Measurements from ENCODE around the gene IZUMO1. TPM values are rescaled to one million over a fixed set of nuclear protein-coding genes. Genes with fewer than 3 reads are reported as not detected.
A peak's percentile ranks its signal among the peaks of the same experiment; 100 is the strongest.

Gene IZUMO1
- total and polyA plus RNA-seq, 9 of the 15 experiments (the other 6 are each of a cell fraction or from before 2014, with no cell fraction given): 0.14 to 2.1 (median 0.73) TPM

DNA sequence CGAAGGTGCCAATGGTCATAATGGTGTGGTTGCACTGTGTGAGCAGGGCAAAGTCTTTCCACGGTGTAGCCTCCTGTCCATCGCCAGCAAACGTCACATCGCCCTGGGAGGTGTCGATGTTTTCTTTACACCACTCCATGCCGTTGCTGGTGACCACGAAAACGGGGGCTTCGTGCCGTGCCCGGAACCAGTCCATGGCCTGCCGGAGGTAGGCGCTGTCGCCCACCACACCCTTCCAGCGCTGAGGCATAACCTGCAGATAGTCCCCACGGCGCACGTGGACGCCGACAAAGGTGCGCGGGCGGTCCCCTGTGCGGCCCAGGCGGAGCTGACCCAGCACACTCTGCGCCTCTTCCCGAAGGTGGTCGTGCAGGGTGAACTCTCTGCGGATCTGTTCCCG lies 3.6 kb upstream of the IZUMO1 start (continued):
- no peak for TF ChIP-seq FOXJ2 (tag; IDR thresholded peaks at IDR 0.05)
- TF ChIP-seq, protein P1, sequence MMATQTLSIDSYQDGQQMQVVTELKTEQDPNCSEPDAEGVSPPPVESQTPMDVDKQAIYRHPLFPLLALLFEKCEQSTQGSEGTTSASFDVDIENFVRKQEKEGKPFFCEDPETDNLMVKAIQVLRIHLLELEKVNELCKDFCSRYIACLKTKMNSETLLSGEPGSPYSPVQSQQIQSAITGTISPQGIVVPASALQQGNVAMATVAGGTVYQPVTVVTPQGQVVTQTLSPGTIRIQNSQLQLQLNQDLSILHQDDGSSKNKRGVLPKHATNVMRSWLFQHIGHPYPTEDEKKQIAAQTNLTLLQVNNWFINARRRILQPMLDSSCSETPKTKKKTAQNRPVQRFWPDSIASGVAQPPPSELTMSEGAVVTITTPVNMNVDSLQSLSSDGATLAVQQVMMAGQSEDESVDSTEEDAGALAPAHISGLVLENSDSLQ (IDR thresholded peaks at IDR 0.05): no peak
- TF ChIP-seq, protein P2, sequence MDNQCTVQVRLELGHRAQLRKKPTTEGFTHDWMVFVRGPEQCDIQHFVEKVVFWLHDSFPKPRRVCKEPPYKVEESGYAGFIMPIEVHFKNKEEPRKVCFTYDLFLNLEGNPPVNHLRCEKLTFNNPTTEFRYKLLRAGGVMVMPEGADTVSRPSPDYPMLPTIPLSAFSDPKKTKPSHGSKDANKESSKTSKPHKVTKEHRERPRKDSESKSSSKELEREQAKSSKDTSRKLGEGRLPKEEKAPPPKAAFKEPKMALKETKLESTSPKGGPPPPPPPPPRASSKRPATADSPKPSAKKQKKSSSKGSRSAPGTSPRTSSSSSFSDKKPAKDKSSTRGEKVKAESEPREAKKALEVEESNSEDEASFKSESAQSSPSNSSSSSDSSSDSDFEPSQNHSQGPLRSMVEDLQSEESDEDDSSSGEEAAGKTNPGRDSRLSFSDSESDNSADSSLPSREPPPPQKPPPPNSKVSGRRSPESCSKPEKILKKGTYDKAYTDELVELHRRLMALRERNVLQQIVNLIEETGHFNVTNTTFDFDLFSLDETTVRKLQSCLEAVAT (IDR thresholded peaks at IDR 0.05): 0 out of 4 replicates have a peak, but pooled peaks of 1 of the 2 experiments have one; percentile 50
- TF ChIP-seq, protein P3, sequence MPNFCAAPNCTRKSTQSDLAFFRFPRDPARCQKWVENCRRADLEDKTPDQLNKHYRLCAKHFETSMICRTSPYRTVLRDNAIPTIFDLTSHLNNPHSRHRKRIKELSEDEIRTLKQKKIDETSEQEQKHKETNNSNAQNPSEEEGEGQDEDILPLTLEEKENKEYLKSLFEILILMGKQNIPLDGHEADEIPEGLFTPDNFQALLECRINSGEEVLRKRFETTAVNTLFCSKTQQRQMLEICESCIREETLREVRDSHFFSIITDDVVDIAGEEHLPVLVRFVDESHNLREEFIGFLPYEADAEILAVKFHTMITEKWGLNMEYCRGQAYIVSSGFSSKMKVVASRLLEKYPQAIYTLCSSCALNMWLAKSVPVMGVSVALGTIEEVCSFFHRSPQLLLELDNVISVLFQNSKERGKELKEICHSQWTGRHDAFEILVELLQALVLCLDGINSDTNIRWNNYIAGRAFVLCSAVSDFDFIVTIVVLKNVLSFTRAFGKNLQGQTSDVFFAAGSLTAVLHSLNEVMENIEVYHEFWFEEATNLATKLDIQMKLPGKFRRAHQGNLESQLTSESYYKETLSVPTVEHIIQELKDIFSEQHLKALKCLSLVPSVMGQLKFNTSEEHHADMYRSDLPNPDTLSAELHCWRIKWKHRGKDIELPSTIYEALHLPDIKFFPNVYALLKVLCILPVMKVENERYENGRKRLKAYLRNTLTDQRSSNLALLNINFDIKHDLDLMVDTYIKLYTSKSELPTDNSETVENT (CRISPR knock-in tag; IDR thresholded peaks at IDR 0.05): no peak

DNA sequence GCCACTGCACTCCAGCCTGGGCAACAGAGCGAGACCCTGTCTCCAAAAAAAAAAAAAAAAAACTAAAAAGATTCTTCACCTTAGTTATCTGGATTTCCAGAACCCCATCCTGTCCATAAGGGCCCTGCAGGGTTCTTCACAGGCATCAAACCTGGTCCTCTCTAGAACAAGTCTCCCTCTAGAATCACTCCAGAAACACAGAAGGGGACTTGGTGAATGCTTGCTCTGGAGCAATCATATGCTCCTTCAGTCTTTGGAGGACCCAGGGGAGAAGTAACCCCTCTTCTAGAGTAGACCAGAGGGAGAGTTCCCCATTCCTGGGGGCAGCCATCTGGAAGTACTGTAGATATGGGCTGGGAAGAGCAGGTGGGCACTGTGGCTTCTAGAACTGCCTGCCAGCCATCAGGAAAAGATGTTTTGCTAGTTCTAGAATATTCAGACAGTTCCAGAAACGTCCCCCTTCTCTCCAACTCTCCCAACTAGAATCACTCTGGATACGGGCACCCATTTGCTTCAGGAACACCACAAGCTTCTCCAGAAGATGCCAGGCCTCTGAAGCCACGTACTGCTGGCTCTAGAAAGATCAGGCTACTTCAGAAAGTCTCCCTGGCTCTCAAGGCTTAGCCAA lies 3.0 kb upstream of the IZUMO1 start:
- no TSS peak for BruUV-seq (replicated peaks)
- FAIRE-seq (no peak), DNase-seq (ENCODE audit: extremely low read depth in 1 of 4, low spot score in 3 of 4) (no peak), ATAC-seq (no peak)
- no peak overlapping the region for H3K27ac ChIP-seq (ENCODE audit: extremely low read depth, low read depth, low read length)
- ChIA-PET POLR2A (no interaction called here), CTCF (ENCODE audit: low intra/inter-chr PET ratio) (no interaction called here)
- no peak overlapping the region for H3K4me2 ChIP-seq (ENCODE audit: insufficient read depth, low read length)
- H3K27me3 ChIP-seq (ENCODE audit: control insufficient read depth in 2 of 2, insufficient read depth in 2 of 2, low read length in 2 of 2): no peaks in the 10 kb centered on the region
- no peaks in the 10 kb centered on the region for H3K9me3 ChIP-seq (replicated peaks; ENCODE audit: control insufficient read depth, insufficient read depth, low read depth, low read length)
- H4K20me1 ChIP-seq (replicated peaks; ENCODE audit: control insufficient read depth, insufficient read depth, low read length): no peaks in the 10 kb centered on the region
- intact Hi-C loops (cut with micrococcal nuclease) (no loop called here), in situ Hi-C loops (cut with MboI) (no loop called here)
- peaks cover 22% of the 10 kb centered on the region; the same call in 1 of the 3 replicates for H3K36me3 ChIP-seq (ENCODE audit: control insufficient read depth, insufficient read depth, low read length)
- peak in 1 of 2 experiments; percentile 100; a peak in 2 of 4 replicates for TF ChIP-seq ARNT (IDR thresholded peaks at IDR 0.05)
- TF ChIP-seq, protein P4, sequence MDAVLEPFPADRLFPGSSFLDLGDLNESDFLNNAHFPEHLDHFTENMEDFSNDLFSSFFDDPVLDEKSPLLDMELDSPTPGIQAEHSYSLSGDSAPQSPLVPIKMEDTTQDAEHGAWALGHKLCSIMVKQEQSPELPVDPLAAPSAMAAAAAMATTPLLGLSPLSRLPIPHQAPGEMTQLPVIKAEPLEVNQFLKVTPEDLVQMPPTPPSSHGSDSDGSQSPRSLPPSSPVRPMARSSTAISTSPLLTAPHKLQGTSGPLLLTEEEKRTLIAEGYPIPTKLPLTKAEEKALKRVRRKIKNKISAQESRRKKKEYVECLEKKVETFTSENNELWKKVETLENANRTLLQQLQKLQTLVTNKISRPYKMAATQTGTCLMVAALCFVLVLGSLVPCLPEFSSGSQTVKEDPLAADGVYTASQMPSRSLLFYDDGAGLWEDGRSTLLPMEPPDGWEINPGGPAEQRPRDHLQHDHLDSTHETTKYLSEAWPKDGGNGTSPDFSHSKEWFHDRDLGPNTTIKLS (IDR thresholded peaks at IDR 0.05; ENCODE audit: borderline replicate concordance, low read depth): peak; percentile 54; the same call in 1 of the 2 replicates
- TF ChIP-seq, protein P5, sequence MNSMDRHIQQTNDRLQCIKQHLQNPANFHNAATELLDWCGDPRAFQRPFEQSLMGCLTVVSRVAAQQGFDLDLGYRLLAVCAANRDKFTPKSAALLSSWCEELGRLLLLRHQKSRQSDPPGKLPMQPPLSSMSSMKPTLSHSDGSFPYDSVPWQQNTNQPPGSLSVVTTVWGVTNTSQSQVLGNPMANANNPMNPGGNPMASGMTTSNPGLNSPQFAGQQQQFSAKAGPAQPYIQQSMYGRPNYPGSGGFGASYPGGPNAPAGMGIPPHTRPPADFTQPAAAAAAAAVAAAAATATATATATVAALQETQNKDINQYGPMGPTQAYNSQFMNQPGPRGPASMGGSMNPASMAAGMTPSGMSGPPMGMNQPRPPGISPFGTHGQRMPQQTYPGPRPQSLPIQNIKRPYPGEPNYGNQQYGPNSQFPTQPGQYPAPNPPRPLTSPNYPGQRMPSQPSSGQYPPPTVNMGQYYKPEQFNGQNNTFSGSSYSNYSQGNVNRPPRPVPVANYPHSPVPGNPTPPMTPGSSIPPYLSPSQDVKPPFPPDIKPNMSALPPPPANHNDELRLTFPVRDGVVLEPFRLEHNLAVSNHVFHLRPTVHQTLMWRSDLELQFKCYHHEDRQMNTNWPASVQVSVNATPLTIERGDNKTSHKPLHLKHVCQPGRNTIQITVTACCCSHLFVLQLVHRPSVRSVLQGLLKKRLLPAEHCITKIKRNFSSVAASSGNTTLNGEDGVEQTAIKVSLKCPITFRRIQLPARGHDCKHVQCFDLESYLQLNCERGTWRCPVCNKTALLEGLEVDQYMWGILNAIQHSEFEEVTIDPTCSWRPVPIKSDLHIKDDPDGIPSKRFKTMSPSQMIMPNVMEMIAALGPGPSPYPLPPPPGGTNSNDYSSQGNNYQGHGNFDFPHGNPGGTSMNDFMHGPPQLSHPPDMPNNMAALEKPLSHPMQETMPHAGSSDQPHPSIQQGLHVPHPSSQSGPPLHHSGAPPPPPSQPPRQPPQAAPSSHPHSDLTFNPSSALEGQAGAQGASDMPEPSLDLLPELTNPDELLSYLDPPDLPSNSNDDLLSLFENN (IDR thresholded peaks at IDR 0.05; ENCODE audit: low read depth in 2 of 2, low read length in 2 of 2): no peak
- no peak overlapping the region for H3K4me3 ChIP-seq
- WGBS (ENCODE audit: insufficient coverage, low coverage, missing lambda C conversion rate): 83% methylated on average over 2 of the region's 4 CpGs
- H3K4me1 ChIP-seq (replicated peaks in 1 of 2; ENCODE audit: control insufficient read depth in 2 of 2, insufficient read depth in 2 of 2, low read length in 2 of 2): peaks cover 36 to 67% of the 10 kb centered on the region in 2 experiments
- H3K9ac ChIP-seq (ENCODE audit: insufficient read depth in 1 of 2, low read depth in 2 of 2, low read length in 2 of 2): no peak overlapping the region; a peak in 1 of 4 replicates
- H2AFZ ChIP-seq (ENCODE audit: low read depth, low read length): no peak overlapping the region
- H3K9me1 ChIP-seq (ENCODE audit: control insufficient read depth, insufficient read depth, low read length): no peaks in the 10 kb centered on the region
- peaks cover 41% of the 10 kb centered on the region for H3K79me2 ChIP-seq (ENCODE audit: control insufficient read depth, insufficient read depth, low read length)
